Esophagus muscularis mucosa (tissue), 4 donors: ENCODE data around the gene GLIS2.

ENCODE experiments used
- EP300 ChIP-seq: sonication (generic); formaldehyde crosslinking; IDR thresholded peaks from one replicate; pipeline ENCODE4 v1.6.1; 2017; ENCODE audit warnings: antibody characterized with exemption
- POLR2A ChIP-seq: fragments of 450-650 bp; IDR thresholded peaks from one replicate; pipeline ENCODE4 v1.6.1; 2017; ENCODE audit warnings: antibody characterized with exemption, moderate library complexity, mild to moderate bottlenecking, low read depth
- POLR2AphosphoS5 ChIP-seq, 2 donors: sonication (generic); formaldehyde crosslinking; IDR thresholded peaks; one replicate each; pipeline ENCODE4 v1.6.1; 2017; ENCODE audit warnings: antibody characterized with exemption in 2 of 2
- TF ChIP-seq, protein P1 (sequence below), 3 experiments: fragments of 200-600 bp in 2 of 3; fragments of 450-650 bp in 1 of 3; sonication (generic) in 2 of 3; IDR thresholded peaks; one replicate each; pipeline ENCODE4 v1.5.1; 2017 to 2019; ENCODE audit warnings: antibody characterized with exemption in 3 of 3, mild to moderate bottlenecking in 2 of 3, moderate library complexity in 1 of 3

DNA sequence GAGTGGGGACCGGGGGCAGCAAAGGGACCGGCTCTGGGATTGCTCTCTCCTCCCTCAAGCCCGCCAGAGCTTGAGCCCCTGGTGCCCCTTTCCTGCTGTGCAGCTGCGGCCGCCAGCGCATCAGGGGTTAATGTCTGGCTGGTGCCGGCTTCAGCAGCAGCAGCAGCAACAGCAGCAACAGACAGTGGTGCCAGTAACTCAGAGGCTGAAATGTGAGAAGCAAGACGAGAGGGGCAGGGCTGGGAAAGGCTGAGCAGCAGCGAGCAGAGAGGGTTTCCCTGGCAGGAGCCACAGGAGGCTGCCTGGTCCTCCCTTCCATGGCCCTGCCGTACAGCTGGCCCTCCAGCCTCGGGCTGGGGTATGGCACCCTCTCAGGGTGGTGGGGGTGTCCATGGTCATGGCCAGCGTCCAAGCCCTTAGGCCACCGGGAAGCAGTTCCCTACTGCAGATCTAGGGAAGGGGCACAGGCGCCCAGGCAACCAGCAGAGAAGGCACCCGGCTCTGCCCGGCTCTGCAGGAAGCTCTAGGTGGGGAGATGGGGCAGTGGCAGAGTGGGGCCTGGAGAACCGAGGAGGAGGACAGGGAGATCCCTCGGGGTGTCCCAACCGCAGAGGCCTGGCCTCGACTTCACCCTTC is 21.9 kb upstream of the GLIS2 start:
- TF ChIP-seq, protein P1, sequence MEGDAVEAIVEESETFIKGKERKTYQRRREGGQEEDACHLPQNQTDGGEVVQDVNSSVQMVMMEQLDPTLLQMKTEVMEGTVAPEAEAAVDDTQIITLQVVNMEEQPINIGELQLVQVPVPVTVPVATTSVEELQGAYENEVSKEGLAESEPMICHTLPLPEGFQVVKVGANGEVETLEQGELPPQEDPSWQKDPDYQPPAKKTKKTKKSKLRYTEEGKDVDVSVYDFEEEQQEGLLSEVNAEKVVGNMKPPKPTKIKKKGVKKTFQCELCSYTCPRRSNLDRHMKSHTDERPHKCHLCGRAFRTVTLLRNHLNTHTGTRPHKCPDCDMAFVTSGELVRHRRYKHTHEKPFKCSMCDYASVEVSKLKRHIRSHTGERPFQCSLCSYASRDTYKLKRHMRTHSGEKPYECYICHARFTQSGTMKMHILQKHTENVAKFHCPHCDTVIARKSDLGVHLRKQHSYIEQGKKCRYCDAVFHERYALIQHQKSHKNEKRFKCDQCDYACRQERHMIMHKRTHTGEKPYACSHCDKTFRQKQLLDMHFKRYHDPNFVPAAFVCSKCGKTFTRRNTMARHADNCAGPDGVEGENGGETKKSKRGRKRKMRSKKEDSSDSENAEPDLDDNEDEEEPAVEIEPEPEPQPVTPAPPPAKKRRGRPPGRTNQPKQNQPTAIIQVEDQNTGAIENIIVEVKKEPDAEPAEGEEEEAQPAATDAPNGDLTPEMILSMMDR (IDR thresholded peaks at IDR 0.05) = no peak
- TF ChIP-seq POLR2AphosphoS5 (IDR thresholded peaks at IDR 0.05) (peak; percentile 15 to 49), EP300 (no peak), POLR2A (no peak)
